Osteoblast (primary cell): ENCODE data around the gene RAET1L. TPM values are rescaled to one million over a fixed set of nuclear protein-coding genes. Genes with fewer than 3 reads are reported as not detected.

Experiments
- DNase-seq: peaks from one replicate; pipeline ENCODE4 v3.0.0; 2011; ENCODE audit warnings: low spot score, mixed read lengths; ENCODE audit not compliant: insufficient read length; ENCODE audit errors: missing footprints
- H2AFZ ChIP-seq: 2 replicates; pipeline ENCODE4 v1.6.0; 2011; ENCODE audit warnings: mild to moderate bottlenecking, low read length
- H3K27ac ChIP-seq: 2 replicates; pipeline ENCODE4 v1.5.1; 2011; ENCODE audit warnings: mild to moderate bottlenecking, low read depth, low read length, moderate library complexity
- H3K27me3 ChIP-seq: 2 replicates; pipeline ENCODE4 v1.6.0; 2012; ENCODE audit warnings: mild to moderate bottlenecking, control low read depth, inconsistent platforms, low read length, moderate library complexity; ENCODE audit not compliant: insufficient read depth
- H3K36me3 ChIP-seq: 2 replicates; pipeline ENCODE4 v1.5.1; 2011; ENCODE audit warnings: mild to moderate bottlenecking, low read length, control low read depth, moderate library complexity; ENCODE audit not compliant: insufficient read depth
- H3K4me1 ChIP-seq: 2 replicates; pipeline ENCODE4 v1.5.1; 2011; ENCODE audit warnings: mild to moderate bottlenecking, low read length, control low read depth, moderate library complexity; ENCODE audit not compliant: insufficient read depth
- H3K4me2 ChIP-seq: 2 replicates; pipeline ENCODE4 v1.6.0; 2011; ENCODE audit warnings: mild to moderate bottlenecking, low read length; ENCODE audit not compliant: insufficient read depth
- H3K4me3 ChIP-seq: fragments of 200-600 bp; sonication (generic); 3 replicates; pipeline ENCODE4 v1.5.1; 2012; ENCODE audit warnings: mild to moderate bottlenecking, low read length, inconsistent platforms; ENCODE audit not compliant: insufficient read depth
- H3K79me2 ChIP-seq: 2 replicates; pipeline ENCODE4 v1.6.0; 2012; ENCODE audit warnings: mild to moderate bottlenecking, low read length, control low read depth, inconsistent platforms; ENCODE audit not compliant: insufficient read depth
- H3K9me3 ChIP-seq: 2 replicates; pipeline ENCODE4 v1.5.1; 2011; ENCODE audit warnings: low read depth, low read length, control low read depth
- H4K20me1 ChIP-seq: 2 replicates; pipeline ENCODE4 v1.6.0; 2012; ENCODE audit warnings: mild to moderate bottlenecking, low read length, control low read depth; ENCODE audit not compliant: insufficient read depth
- CTCF ChIP-seq: IDR thresholded peaks from 2 replicates; pipeline ENCODE4 v1.5.1; 2011; ENCODE audit warnings: mild to moderate bottlenecking, low read depth, low read length, moderate library complexity; ENCODE audit errors: extremely low read depth
- total RNA-seq: library from RNA; depleted of rRNA; stranded (reverse); fragments of >200 nt; gene quantifications from 2 replicates; pipeline ENCODE4 v1.2.3, GENCODE V29; 2012

The RAET1L gene
- total RNA-seq, 1 donor = not detected

GRCh38 chr6:150002710-150003109, 22.6 kb downstream of the RAET1L start:
- no peak overlapping the region for H3K4me2 ChIP-seq
- no peaks in the 10 kb centered on the region for H4K20me1 ChIP-seq
- H3K79me2 ChIP-seq = no peaks in the 10 kb centered on the region
- no peak for TF ChIP-seq CTCF
- peaks cover 16% of the 10 kb centered on the region for H3K27me3 ChIP-seq
- H2AFZ ChIP-seq = no peak overlapping the region
- no peak for DNase-seq
- H3K4me3 ChIP-seq = no peak overlapping the region
- no peak overlapping the region for H3K27ac ChIP-seq
- H3K4me1 ChIP-seq = peaks cover 5% of the 10 kb centered on the region
- no peaks in the 10 kb centered on the region for H3K36me3 ChIP-seq
- no peaks in the 10 kb centered on the region for H3K9me3 ChIP-seq

- H2AFZ ChIP-seq = no peak overlapping the region
- H3K4me3 ChIP-seq = no peak overlapping the region
- no peak for TF ChIP-seq CTCF
- DNase-seq = no peak
- H4K20me1 ChIP-seq = no peaks in the 10 kb centered on the region
- no peaks in the 10 kb centered on the region for H3K9me3 ChIP-seq
- no peak overlapping the region for H3K4me2 ChIP-seq
- no peak overlapping the region for H3K27ac ChIP-seq
- H3K4me1 ChIP-seq = peaks cover 5% of the 10 kb centered on the region
- H3K36me3 ChIP-seq = no peaks in the 10 kb centered on the region
- H3K79me2 ChIP-seq = no peaks in the 10 kb centered on the region
- peaks cover 29% of the 10 kb centered on the region for H3K27me3 ChIP-seq
Observed at GRCh38 chr6:150001295-150002008, 23.9 kb downstream of the RAET1L start.

GRCh38 chr6:149999636-150000035, 25.7 kb downstream of the RAET1L start:
- Histone ChIP-seq H3K36me3 (no peaks in the 10 kb centered on the region), H3K27me3 (peaks cover 41% of the 10 kb centered on the region), H3K9me3 (no peaks in the 10 kb centered on the region), H4K20me1 (no peaks in the 10 kb centered on the region), H3K4me2 (no peak overlapping the region), H3K4me1 (no peaks in the 10 kb centered on the region), H3K4me3 (no peak overlapping the region), H2AFZ (no peak overlapping the region), H3K79me2 (no peaks in the 10 kb centered on the region), H3K27ac (no peak overlapping the region)
- no peak for TF ChIP-seq CTCF
- no peak for DNase-seq

- Histone ChIP-seq H3K27ac (no peak overlapping the region), H2AFZ (no peak overlapping the region), H3K36me3 (no peaks in the 10 kb centered on the region), H4K20me1 (no peaks in the 10 kb centered on the region), H3K4me2 (no peak overlapping the region), H3K4me3 (no peak overlapping the region), H3K4me1 (no peaks in the 10 kb centered on the region), H3K79me2 (no peaks in the 10 kb centered on the region), H3K9me3 (no peaks in the 10 kb centered on the region), H3K27me3 (peaks cover 70% of the 10 kb centered on the region)
- TF ChIP-seq CTCF = no peak
- no peak for DNase-seq
Observed at GRCh38 chr6:149995971-149996370, 29.4 kb downstream of the RAET1L start.
